Mucosa of gallbladder (tissue), 1 donor: ENCODE measurements around the gene BCAS1. TPM values are rescaled to one million over a fixed set of nuclear protein-coding genes. Genes with fewer than 3 reads are reported as not detected.
"Not testable (repeated sequence)": the region's sequence is repeated elsewhere in the genome, so short reads cannot be mapped to it uniquely, and the experiment has no call there.

Experiments used
- DNase-seq: peaks from one replicate; pipeline ENCODE4 v3.0.0-alpha.2; 2020; ENCODE audit warnings: low spot score
- total RNA-seq: library from RNA; stranded (reverse); gene quantifications from one replicate; pipeline ENCODE4 v1.2.1, GENCODE V29; 2021
- donor health status: DM: no; HTN: no; CAD: no.

Gene BCAS1
- total RNA-seq, 1 donor from 2014 or later, result 13.2 TPM

DNA sequence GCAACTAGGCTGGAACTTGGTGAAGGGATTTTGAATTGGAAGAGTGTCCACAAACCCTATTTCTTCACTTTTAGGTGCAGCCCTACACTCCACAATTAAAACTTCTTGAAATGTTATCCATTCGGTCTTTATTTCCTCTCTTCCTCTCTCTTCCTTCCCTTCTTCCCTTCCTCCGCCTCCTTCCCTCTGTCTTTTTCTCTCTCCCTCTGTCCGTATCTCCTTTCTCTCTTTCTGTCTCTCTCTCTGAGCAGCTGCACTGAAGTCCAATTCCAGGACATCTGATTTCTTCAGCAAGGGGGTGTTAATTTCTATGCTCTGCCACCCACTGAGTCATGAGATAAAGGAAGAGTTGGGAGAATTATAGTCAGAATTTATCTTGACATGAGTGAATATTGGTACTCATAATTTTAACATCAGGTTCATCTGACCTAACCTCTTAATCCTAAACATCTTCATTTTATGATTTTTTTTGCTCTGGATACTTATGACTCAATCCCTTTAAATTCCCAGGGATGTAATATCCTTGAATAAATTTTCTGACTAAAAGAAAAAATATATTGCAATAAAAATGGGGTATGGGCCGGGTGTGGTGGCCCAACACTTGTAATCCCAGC is 84.2 kb downstream of the BCAS1 start:
- no peak for DNase-seq

DNA sequence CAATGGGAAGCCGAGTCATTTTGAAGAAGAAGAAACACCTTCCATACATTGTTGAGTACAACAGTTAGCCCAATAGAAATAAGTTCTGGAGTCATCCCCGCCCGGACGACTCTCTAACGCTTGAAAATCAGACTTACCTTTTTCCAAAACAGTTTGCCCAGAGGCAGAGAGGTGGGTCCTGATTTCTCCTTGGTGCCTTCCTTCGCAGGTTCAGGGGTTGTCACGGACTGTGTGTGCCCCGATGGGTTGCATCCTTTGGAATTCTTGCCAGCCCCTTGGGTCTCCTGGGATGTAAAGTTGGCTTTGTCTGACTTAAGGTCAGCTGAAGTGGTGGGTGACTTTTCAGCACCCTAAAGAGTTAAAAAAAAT is 85.3 kb downstream of the BCAS1 start:
- no peak for DNase-seq

DNA sequence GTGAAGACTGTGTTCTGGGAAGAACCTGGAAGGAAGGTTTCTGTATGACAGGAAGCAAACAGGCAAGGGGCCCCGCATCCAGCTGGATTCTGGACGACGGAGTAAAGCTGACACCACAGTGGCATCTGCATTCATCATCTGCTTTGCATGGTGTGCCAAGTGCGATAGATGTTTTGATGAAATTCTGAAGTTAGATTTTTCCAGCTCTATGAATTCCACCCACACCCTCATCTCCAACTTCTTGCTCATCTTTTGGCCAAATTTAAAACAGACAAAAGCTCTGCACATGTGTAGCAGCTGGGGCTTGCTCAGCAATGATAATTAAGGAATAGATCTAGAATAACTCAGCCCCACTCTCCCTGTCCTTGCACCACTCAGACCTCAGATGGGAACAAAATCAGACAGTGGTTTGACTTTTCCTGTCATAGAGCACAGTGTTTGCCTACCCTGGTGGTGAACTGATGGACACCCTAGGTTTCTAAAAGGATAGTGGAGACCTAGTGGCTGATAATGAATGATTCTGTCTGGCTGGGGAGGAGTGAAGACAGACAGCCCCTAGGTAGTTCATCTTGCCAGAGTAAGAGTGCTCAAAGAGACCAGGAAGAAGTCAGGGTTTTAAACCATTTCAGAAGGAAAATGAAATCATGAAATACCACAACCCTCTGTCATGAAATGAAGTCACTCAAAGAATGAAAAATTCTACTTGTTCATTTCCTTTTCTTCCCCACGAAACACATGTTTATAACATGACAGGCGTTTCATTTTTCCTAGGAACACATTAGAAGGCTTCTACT is 85.8 kb downstream of the BCAS1 start:
- DNase-seq, result no peak

DNA sequence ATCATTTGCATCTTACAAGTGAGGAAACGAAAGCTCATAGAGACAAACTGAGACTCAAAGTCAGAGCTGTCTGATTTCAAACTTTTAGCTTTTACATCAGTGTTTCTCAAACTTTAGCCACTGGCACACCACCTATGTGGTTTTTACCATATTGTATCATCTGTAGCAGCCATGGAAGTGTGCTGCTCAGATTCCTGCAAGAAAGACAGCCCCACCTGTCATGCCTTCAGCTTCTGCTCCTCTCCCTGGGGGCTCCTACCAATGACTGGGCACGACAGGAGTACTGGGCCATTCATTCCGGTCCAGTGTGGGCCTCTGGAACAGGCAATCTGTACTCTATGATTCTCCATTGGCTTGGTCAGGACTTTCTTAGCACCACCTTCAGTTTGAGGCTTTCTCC is 87.0 kb downstream of the BCAS1 start:
- DNase-seq, result no peak

DNA sequence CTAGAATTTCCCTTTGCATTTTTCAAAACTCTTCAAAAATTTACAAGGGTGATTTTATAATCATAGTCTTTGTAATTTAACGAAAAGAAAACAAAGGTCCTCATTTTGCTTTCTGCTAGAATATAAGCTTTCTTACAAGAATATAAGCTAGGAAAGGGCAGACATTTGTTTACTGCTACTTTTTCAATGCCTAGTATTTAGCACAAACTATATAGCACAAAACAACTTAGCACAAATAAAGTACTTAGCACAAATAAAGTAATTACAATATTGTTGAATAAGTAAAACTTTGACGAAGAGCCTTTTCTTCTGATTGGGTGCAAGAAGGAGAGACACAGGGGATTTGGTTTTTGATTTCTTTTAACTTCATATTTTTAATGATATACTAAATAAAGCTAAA is 87.8 kb downstream of the BCAS1 start:
- DNase-seq, result no peak

DNA sequence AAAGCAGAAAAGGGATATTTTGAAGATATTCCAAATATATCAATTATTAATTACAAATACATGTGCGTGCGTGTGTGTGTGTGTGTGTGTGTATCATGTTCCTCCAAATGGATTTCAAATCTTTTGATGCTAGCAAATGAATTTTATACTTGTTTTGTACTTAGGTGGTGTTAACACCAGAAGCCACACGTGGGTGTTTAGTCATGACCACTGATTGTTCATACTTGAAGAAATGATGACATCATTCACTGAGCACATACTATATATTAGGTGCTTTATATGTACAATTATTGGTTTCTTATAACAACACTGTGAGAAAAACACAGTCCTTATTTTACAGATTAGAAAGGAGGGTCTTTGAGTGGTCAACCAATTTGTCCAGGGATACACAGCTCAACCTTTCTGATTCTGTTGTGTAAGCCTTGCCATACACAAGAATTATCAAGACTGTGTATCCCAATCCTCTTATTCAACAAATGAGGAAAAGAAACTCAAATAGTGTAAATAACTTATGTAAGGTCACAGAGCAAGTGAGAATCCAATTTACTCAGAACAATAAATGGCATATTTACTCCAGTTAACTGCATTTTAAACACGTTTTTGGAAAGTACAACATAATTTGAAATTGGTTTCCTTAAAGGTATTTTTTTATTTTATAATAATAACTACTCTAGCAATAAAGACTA is 88.5 kb downstream of the BCAS1 start:
- no peak for DNase-seq

DNA sequence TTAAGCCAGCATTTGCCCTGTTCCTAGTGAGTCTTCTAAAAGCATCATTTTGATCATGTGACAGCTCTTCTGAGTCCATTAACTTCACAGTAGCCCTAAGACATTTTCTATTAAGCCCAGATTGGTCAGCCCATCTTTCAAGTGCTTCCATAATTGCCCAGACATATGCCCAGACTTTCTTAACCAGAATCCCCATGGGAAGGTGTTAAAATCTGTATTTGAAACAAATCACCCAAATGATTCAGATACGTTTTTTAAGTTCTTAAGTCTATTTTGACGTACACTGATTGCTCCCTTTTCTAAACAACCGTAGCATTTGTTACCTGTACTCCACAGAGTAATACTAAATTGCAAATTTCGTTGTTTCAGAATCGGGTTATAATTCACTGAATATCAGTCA is 89.3 kb downstream of the BCAS1 start:
- no peak for DNase-seq

DNA sequence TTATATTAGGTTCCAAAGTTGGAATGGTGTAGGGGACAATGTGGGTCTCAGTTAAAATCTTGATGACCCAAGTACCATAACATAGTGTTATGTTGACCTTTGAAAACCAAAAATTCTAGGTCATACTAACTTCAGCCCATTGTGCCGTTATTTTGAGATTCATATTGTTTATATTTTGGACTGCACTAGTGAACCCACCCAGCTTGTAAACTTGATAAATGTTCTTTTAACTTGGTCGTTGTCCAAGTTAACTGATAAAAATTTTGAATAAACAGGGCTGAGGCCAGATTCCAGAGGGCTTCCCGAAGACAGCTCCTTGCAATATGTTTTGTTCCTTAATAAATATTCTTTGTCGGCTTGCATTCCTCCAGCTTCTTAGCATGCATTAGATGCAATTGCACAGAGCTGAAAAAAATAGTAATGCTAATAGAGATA is 90.3 kb downstream of the BCAS1 start:
- no peak for DNase-seq

DNA sequence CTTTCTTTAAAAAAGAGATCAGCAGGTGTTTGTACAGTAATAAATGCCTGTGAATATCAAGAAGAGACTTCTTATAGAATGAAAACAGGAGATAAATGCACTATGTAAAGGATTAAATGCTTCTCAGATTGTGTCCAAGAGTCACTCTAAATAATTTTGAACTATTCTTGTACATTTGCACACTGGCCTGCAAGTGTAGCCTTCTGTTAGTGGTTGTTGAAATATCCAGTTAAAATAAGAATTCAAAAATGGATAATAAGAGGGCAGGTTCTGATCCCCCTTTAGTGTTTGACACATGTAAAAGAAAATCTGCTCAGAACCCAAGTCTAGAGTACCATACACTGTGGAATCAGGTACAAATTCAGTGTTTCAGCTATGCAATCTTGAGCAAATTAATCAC is 91.9 kb downstream of the BCAS1 start:
- no peak for DNase-seq

DNA sequence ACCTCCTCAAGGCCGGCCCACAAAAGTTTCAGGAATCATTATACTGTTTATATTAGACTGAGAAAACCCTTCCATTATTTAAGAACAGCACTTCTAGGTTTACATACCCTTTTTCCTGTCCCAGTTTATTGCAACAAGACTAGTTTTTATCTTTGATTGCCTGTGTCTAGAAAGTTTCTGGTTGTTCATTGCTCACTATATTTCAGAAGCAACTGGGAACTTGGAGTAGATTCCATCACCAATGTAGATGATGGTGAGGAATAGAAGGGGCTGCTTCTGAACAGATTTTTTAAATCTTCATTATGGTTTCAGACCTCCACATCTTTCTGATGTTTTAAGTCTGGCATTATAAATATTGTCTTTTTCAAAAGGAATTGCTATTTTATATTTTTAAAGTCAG is 93.0 kb downstream of the BCAS1 start:
- no peak for DNase-seq

DNA sequence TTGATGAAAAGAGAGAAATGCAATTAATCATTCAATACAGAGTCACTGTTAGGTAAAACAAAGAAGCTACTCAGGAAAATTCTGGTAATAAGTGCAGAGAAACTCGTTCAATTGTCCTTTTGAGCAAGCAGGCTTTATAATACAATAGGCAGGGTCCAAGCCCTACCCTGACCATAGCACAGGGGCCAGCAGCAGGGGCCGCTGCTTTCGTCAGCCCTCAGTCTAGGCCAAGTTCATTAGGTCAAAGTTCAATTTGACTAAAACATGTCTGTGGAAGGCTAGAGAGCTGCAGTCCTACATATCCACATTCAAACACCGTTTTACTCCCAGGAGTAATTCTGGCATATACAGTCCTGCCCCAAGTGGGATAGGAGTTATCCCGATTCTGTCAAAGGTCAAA is 94.6 kb downstream of the BCAS1 start:
- no peak for DNase-seq

DNA sequence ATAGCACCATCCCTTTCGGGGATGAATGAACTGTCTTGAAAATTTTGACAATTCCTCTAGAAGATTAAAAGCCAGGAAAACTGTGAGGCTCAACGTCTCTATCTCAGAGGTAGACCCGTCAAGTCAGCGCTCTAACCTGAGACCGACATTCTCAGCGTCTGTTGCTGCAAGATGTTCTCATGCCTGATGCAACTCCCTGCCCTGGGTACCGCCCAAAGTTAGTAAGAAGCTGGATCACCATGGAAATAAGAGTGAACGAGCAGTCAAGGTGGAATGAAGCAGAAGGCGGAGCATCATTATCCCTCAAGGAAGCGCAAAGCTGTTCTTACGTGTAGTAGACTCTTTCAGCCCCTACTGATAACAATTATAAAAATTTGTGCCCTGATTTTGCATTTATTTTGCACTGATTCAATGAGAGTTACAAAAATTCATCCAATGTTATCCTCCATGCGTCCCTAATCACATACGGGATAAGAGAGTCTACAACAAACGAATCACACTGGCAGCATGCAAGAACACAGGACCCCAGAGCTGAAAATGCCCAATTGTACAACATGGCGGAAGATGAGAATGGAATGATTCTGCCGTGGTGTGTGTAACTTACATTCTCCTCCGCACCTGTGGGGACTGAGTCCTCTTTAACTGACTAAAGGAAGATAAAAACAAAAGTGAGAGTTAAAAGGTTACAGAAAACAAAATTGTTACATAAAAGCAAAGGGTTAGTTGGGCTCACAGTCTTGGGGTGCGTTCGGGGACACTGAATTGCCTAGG is 95.4 kb downstream of the BCAS1 start:
- DNase-seq, result no peak

DNA sequence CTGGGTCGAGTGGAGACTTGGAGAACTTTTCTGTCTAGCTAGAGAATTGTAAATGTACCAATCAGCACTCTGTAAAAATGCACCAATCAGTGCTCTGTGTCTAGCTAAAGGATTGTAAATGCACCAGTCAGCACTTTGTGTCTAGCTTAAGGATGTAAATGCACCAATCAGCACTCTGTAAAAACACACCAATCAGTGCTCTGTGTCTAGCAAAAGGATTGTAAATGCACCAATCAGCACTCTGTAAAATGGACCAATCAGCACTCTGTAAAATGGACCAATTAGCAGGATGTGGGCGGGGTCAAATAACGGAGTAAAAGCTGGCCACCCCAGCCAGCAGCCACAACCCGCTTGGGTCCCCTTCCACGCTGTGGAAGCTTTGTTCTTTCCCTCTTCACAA is 96.5 kb downstream of the BCAS1 start:
- not testable (repeated sequence) for DNase-seq

DNA sequence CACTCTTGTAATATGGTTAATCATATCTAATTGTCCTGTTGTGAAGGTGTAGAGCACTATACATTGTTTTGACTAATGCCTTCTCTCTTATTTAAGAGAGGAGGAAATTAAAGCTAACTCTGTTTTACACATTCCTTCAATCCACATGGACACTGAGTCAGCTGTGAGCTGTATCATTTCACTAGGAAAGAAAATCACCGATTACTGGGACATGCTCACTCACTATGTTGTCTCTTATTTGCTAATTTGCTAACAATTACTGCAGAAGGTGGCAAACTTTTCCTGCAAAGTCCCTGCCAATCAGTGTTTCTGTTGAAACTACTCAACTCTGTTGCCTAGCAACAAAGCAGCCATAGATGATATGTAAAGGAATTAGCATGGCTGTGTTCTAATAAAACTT is 98.2 kb downstream of the BCAS1 start:
- no peak for DNase-seq

DNA sequence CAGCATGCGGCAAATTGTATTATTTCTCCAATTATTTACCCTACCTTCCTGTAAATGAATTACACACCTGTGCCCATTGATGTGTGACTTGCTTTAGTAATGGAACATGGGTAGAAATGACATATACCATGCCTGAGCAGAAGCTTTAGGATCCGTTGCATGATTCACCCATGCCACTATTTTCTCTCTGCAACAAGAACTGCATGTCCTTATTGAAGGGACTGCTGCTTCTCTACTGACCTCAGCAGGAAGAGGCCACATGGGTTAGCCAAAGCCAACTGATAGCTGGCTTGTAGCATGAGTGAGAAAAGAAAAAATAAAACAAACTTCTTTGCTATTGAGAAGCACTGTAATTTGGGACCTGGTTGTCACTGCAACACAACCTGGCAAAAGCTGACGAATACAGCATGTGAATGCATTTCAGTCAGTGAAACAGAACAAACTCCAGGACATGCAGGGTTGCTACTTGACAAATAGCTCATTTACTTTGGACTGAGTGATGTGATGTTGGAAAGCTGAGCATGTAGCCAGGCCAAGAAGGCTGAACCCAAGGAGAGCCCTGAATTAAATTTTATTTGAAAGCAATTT is 99.2 kb downstream of the BCAS1 start:
- DNase-seq, result no peak

DNA sequence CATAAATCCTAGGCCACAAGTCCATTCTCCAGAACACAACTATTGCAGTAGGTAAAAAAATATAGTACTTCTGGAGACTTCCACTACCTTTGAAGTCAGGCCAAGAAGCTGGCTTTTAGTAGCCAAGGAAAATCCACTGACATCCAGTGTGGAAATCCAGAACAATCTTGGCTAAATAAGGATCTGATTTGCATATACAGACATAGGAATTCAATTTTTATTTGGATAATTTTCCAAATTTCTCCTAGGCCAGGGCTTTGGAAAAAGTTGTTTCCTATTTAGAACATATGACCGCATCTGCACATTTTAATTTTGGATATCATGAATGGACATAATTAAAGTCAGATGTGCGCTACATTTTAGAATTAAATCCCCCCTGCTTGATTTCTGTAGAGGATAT is 100.2 kb downstream of the BCAS1 start:
- DNase-seq, result no peak

DNA sequence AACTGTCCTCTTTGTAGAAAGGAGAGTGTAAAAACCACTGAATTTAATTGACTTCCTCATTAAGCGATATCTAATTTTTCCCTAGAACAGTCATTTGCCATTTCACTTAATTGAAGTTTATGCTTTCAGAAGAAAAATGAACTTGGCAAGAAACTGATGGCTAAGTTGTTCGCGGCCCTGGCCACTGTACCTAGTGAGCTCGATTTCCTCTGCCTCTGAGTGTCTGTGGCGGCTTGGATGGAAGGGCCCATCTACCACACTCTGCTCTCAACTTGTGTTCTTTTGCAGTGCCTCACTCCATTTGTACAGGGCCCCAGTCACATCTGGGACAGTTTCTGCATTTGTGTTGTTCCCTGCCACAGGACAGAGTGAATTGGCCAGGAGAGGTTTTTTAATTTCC is 102.9 kb downstream of the BCAS1 start:
- DNase-seq, result no peak

DNA sequence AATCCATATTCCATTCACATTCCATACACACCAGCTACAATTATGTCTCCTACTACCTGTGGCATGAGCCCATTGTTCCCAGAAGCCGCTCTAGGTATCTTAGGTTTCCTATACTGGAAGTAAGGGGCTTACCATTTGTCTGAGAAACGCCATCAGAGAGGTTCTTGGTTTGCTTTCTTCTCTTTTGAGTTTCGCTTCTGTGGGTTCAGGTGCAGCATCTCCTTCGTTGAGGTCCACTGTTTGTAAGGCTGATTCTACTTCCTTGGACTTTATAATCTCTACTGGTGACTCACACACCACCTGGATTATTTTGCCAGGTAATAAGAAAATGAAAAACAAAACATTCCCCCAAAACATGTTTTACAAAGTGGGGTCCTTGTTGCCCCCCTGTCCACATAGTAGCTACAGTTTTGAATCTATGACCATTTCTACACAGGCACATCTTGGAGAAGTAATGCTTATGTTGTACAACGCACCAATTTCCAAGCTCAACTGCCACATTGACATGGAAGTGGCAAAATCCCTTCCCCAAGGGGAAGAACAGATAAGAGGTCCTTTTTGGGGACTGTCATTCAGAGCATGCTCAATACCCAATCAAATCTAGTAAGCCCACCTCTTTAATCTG is 103.5 kb downstream of the BCAS1 start:
- DNase-seq, result no peak

DNA sequence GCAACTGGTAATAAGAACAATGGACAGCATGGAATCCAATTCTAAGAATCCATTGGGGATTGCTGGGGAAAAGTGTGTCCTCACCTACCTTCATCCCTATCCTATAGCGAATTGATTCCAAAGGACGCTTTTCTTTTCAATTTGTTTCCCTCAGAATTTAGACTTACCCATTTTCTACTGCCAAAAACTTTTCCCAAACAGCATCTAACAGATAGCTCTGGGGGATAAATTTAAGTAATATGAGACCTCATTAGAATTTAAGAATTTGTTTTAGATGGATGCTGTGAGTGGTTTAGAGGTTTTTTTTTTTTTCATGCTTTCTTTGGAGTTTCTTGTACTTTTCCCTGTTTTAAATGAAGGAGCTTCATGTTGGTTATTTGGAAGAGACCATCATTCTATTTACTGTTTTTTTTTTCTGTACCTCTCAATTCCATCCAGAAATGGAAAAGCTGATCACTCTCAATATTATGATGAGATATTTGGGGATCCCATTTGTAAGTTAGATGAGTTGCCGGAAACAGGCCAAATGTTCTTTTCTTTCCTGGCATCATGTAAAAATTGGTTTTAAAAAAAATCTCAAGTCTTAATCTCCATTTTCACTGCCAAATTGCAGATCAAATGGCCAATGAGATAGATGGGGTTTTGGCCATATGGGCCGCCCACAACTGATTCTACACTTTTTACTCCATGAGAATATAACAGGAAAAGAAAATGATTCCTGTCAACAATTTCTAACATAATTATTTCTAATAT is 105.7 kb downstream of the BCAS1 start:
- DNase-seq, result no peak

DNA sequence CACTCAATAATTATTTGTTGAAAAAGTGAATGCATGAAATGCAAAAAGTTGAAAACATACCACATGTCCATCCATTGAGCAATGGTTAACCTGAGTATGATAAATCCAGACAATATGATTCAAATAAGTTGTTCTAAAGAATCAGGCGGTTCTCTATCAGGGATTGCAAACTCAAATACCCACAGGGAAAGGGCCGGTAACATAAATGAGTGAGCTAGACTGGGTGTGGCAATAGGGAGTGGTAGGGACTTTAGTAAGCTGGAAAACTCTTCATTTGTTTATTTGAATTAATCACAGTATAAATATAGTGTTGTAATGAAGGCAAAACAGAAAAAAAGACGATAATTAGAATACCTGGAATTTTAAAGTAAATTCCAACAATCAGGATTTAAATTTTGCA is 106.3 kb downstream of the BCAS1 start:
- DNase-seq, result no peak

DNA sequence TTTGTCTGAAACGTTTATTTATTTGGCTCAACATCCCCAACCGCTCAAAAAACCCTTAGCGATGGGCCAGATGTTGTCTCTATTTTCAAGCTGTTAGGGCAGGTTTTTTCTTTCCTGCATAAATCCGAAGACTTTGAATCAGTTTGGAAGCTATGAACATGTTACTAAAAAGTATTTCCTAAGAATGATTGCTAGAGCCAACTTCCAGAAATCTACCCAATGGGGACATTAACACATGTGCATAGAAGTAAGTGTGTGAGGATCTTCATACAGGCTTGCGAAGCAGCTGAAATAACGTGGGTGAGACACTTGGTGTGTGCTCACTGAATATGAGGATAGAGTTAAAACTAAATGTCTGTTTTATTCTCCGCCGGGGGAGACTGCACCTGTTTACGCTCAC is 106.8 kb downstream of the BCAS1 start:
- no peak for DNase-seq
